Retina (tissue), 1 donor: ENCODE measurements around the gene TMX4.
"Not testable (repeated sequence)": the region's sequence is repeated elsewhere in the genome, so short reads cannot be mapped to it uniquely, and the experiment has no call there.

ENCODE experiments used
- DNase-seq: peaks from one replicate; pipeline ENCODE4 v3.0.0-alpha.2; 2016

Gene TMX4

GRCh38 chr20:8019246-8019997, at the start of gene TMX4:
Gene TMX4, minus strand, starts transcription at chr20:8019761. Its CDS starts 148 bp downstream, at chr20:8019613.
- DNase-seq = peak; percentile 96

- no peak for DNase-seq
Measured at GRCh38 chr20:8067082-8067481, 47.5 kb upstream of the TMX4 start.

GRCh38 chr20:8066662-8067061, 47.1 kb upstream of the TMX4 start:
- DNase-seq = no peak

GRCh38 chr20:8065691-8066090, 46.1 kb upstream of the TMX4 start:
- no peak for DNase-seq

GRCh38 chr20:8062756-8063155, 43.2 kb upstream of the TMX4 start:
- no peak for DNase-seq

GRCh38 chr20:8061861-8062518, 42.4 kb upstream of the TMX4 start:
- DNase-seq = no peak

- DNase-seq = no peak
Measured at GRCh38 chr20:8060977-8061376, 41.4 kb upstream of the TMX4 start.

GRCh38 chr20:8057871-8058270, 38.3 kb upstream of the TMX4 start:
- DNase-seq = no peak

- no peak for DNase-seq
Measured at GRCh38 chr20:8055096-8055495, 35.5 kb upstream of the TMX4 start.

- DNase-seq = no peak
Measured at GRCh38 chr20:8050157-8050837, 30.7 kb upstream of the TMX4 start.

- DNase-seq = no peak
Measured at GRCh38 chr20:8049310-8049709, 29.7 kb upstream of the TMX4 start.

GRCh38 chr20:8045946-8046345, 26.4 kb upstream of the TMX4 start:
- DNase-seq = no peak

- DNase-seq = peak; percentile 26
Measured at GRCh38 chr20:8043687-8044282, 24.2 kb upstream of the TMX4 start.

GRCh38 chr20:8039042-8039441, 19.5 kb upstream of the TMX4 start:
- no peak for DNase-seq

GRCh38 chr20:8036771-8037170, 17.2 kb upstream of the TMX4 start:
- DNase-seq = no peak

- DNase-seq = no peak
Measured at GRCh38 chr20:8033151-8033841, 13.7 kb upstream of the TMX4 start.

GRCh38 chr20:8032499-8032898, 12.9 kb upstream of the TMX4 start:
- no peak for DNase-seq

GRCh38 chr20:8031539-8031938, 12.0 kb upstream of the TMX4 start:
- DNase-seq = not testable (repeated sequence)

- no peak for DNase-seq
Measured at GRCh38 chr20:8021541-8022269, 2.1 kb upstream of the TMX4 start.

GRCh38 chr20:8020314-8021079, 936 bp upstream of the TMX4 start:
- peak; percentile 44 for DNase-seq

GRCh38 chr20:8019998-8020247, 362 bp upstream of the TMX4 start:
- no peak for DNase-seq

GRCh38 chr20:8018958-8019245, 659 bp downstream of the TMX4 start:
- no peak for DNase-seq
